Measurements from ENCODE around the gene PMM1. TPM values are rescaled to one million over a fixed set of nuclear protein-coding genes. Genes with fewer than 3 reads are reported as not detected.

Gene PMM1
- total RNA-seq, 1 donor: 15.6 TPM

GRCh38 chr22:41613456-41613855, 23.8 kb upstream of the PMM1 start:
- no peak for DNase-seq (ENCODE audit: insufficient read length, low spot score, missing footprints)
- H3K79me2 ChIP-seq (ENCODE audit: insufficient read depth, low read length): peaks cover 60% of the 10 kb centered on the region
- H3K27ac ChIP-seq (ENCODE audit: low read depth, low read length): peak overlapping the region; percentile 41
- no peaks in the 10 kb centered on the region for H3K27me3 ChIP-seq (ENCODE audit: insufficient read depth, low read length)
- H3K4me1 ChIP-seq (ENCODE audit: insufficient read depth, low read length): peaks cover 11% of the 10 kb centered on the region
- TF ChIP-seq CTCF (IDR thresholded peaks at IDR 0.05; ENCODE audit: extremely low read depth, low read depth, low read length): no peak
- no peaks in the 10 kb centered on the region for H3K9me3 ChIP-seq (ENCODE audit: low read depth, low read length)
- H3K4me3 ChIP-seq (ENCODE audit: insufficient read depth, low read length): no peak overlapping the region
- peaks cover 18% of the 10 kb centered on the region for H4K20me1 ChIP-seq (ENCODE audit: insufficient read depth, low read length)
- H3K36me3 ChIP-seq (ENCODE audit: insufficient read depth, low read length): peaks cover 5% of the 10 kb centered on the region
- no peak overlapping the region for H2AFZ ChIP-seq (ENCODE audit: low read length)
- H3K4me2 ChIP-seq (ENCODE audit: insufficient read depth, low read length): no peak overlapping the region

GRCh38 chr22:41612603-41613306, 23.1 kb upstream of the PMM1 start:
- H3K36me3 ChIP-seq (ENCODE audit: insufficient read depth, low read length): peaks cover 5% of the 10 kb centered on the region
- H4K20me1 ChIP-seq (ENCODE audit: insufficient read depth, low read length): peaks cover 20% of the 10 kb centered on the region
- no peak for DNase-seq (ENCODE audit: insufficient read length, low spot score, missing footprints)
- H3K27ac ChIP-seq (ENCODE audit: low read depth, low read length): peak overlapping the region; percentile 17
- TF ChIP-seq CTCF (IDR thresholded peaks at IDR 0.05; ENCODE audit: extremely low read depth, low read depth, low read length): no peak
- no peak overlapping the region for H3K4me3 ChIP-seq (ENCODE audit: insufficient read depth, low read length)
- no peaks in the 10 kb centered on the region for H3K9me3 ChIP-seq (ENCODE audit: low read depth, low read length)
- H3K4me2 ChIP-seq (ENCODE audit: insufficient read depth, low read length): no peak overlapping the region
- H3K79me2 ChIP-seq (ENCODE audit: insufficient read depth, low read length): peaks cover 56% of the 10 kb centered on the region
- no peak overlapping the region for H2AFZ ChIP-seq (ENCODE audit: low read length)
- no peaks in the 10 kb centered on the region for H3K27me3 ChIP-seq (ENCODE audit: insufficient read depth, low read length)
- peaks cover 11% of the 10 kb centered on the region for H3K4me1 ChIP-seq (ENCODE audit: insufficient read depth, low read length)

GRCh38 chr22:41608386-41608785, 18.7 kb upstream of the PMM1 start:
- H3K79me2 ChIP-seq (ENCODE audit: insufficient read depth, low read length): peaks cover 26% of the 10 kb centered on the region
- H4K20me1 ChIP-seq (ENCODE audit: insufficient read depth, low read length): peaks cover 12% of the 10 kb centered on the region
- no peak overlapping the region for H3K4me2 ChIP-seq (ENCODE audit: insufficient read depth, low read length)
- no peaks in the 10 kb centered on the region for H3K9me3 ChIP-seq (ENCODE audit: low read depth, low read length)
- no peak overlapping the region for H3K27ac ChIP-seq (ENCODE audit: low read depth, low read length)
- no peaks in the 10 kb centered on the region for H3K27me3 ChIP-seq (ENCODE audit: insufficient read depth, low read length)
- H3K4me1 ChIP-seq (ENCODE audit: insufficient read depth, low read length): peaks cover 4% of the 10 kb centered on the region
- no peak for DNase-seq (ENCODE audit: insufficient read length, low spot score, missing footprints)
- H3K4me3 ChIP-seq (ENCODE audit: insufficient read depth, low read length): no peak overlapping the region
- no peak for TF ChIP-seq CTCF (IDR thresholded peaks at IDR 0.05; ENCODE audit: extremely low read depth, low read depth, low read length)
- no peak overlapping the region for H2AFZ ChIP-seq (ENCODE audit: low read length)
- H3K36me3 ChIP-seq (ENCODE audit: insufficient read depth, low read length): peaks cover 35% of the 10 kb centered on the region

GRCh38 chr22:41603873-41604332, 14.3 kb upstream of the PMM1 start:
- no peak overlapping the region for H3K4me2 ChIP-seq (ENCODE audit: insufficient read depth, low read length)
- no peak for DNase-seq (ENCODE audit: insufficient read length, low spot score, missing footprints)
- H3K9me3 ChIP-seq (ENCODE audit: low read depth, low read length): no peaks in the 10 kb centered on the region
- no peak overlapping the region for H2AFZ ChIP-seq (ENCODE audit: low read length)
- H3K79me2 ChIP-seq (ENCODE audit: insufficient read depth, low read length): peaks cover 8% of the 10 kb centered on the region
- H3K4me1 ChIP-seq (ENCODE audit: insufficient read depth, low read length): peaks cover under 1% of the 10 kb centered on the region
- peaks cover 66% of the 10 kb centered on the region for H3K36me3 ChIP-seq (ENCODE audit: insufficient read depth, low read length)
- H3K4me3 ChIP-seq (ENCODE audit: insufficient read depth, low read length): no peak overlapping the region
- H3K27ac ChIP-seq (ENCODE audit: low read depth, low read length): no peak overlapping the region
- peaks cover 3% of the 10 kb centered on the region for H4K20me1 ChIP-seq (ENCODE audit: insufficient read depth, low read length)
- no peaks in the 10 kb centered on the region for H3K27me3 ChIP-seq (ENCODE audit: insufficient read depth, low read length)
- TF ChIP-seq CTCF (IDR thresholded peaks at IDR 0.05; ENCODE audit: extremely low read depth, low read depth, low read length): no peak

Measured in osteoblast (primary cell).